Right lobe of liver (tissue), 4 donors: ENCODE measurements around the gene SMG1.

Experiments
- POLR2A ChIP-seq: fragments of 450-650 bp; IDR thresholded peaks from one replicate; pipeline ENCODE4 v1.6.1; 2017; ENCODE audit warnings: antibody characterized with exemption, mild to moderate bottlenecking
- TF ChIP-seq, protein P1 (sequence below), 4 donors: fragments of 200-600 bp in 3 of 4; fragments of 450-650 bp in 1 of 4; IDR thresholded peaks; one replicate each; pipeline versions ENCODE4 v1.5.1 to v1.8.0; 2016 to 2022; ENCODE audit warnings: antibody characterized with exemption in 4 of 4, mild to moderate bottlenecking in 2 of 4
- donor health status: DM: no; HTN: no; CAD: no.
- donor health status: DM: no; HTN: no; CAD: no.
- donor health status: DM: no; HTN: yes; CAD: no.

DNA sequence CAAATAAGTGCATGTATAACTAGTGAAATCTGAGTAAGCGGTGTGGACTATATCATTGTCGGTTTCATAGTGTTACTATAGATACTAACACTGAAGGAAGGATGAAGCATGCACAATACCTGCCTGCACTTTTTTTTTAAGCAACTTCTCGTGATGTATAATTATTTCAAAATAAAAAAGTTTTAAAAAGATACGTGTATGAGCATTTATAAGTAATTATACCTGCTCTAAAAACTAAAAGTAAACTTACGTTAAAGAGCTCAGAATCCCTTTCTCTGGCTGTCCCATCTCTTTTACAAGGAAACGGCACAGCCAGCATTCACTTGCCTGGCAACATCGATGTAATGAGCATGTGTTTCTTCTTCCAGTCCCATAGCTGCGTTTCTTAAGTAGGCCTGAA lies 93.6 kb downstream of the SMG1 start:
- TF ChIP-seq, protein P1, sequence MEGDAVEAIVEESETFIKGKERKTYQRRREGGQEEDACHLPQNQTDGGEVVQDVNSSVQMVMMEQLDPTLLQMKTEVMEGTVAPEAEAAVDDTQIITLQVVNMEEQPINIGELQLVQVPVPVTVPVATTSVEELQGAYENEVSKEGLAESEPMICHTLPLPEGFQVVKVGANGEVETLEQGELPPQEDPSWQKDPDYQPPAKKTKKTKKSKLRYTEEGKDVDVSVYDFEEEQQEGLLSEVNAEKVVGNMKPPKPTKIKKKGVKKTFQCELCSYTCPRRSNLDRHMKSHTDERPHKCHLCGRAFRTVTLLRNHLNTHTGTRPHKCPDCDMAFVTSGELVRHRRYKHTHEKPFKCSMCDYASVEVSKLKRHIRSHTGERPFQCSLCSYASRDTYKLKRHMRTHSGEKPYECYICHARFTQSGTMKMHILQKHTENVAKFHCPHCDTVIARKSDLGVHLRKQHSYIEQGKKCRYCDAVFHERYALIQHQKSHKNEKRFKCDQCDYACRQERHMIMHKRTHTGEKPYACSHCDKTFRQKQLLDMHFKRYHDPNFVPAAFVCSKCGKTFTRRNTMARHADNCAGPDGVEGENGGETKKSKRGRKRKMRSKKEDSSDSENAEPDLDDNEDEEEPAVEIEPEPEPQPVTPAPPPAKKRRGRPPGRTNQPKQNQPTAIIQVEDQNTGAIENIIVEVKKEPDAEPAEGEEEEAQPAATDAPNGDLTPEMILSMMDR (IDR thresholded peaks at IDR 0.05): no peak
- no peak for TF ChIP-seq POLR2A
